Liver (tissue), 9 donors: ENCODE results near the gene UGT1A5. TPM values are rescaled to one million over a fixed set of nuclear protein-coding genes. Genes with fewer than 3 reads are reported as not detected.

Experiments used
- DNase-seq: peaks from one replicate; pipeline ENCODE4 v3.0.0-alpha.2; 2017; ENCODE audit warnings: low spot score
- H3K27ac ChIP-seq, 2 donors: one replicate each; pipeline ENCODE4 v1.7.0; 2013; ENCODE audit warnings: inconsistent platforms in 2 of 2, low read length in 2 of 2, control low read depth in 1 of 2, low read depth in 1 of 2, mild to moderate bottlenecking in 1 of 2
- H3K27me3 ChIP-seq, 4 donors: one replicate each; pipeline versions ENCODE4 v1.6.1 to v1.7.0; 2013; ENCODE audit warnings: low read length in 3 of 4, inconsistent platforms in 1 of 4, mild to moderate bottlenecking in 1 of 4, moderate library complexity in 1 of 4; ENCODE audit not compliant: control insufficient read depth in 4 of 4, insufficient read depth in 4 of 4
- H3K36me3 ChIP-seq, 4 donors: one replicate each; pipeline versions ENCODE4 v1.6.1 to v1.7.0; 2013; ENCODE audit warnings: low read length in 3 of 4, mild to moderate bottlenecking in 3 of 4, low read depth in 1 of 4, moderate library complexity in 1 of 4; ENCODE audit not compliant: control insufficient read depth in 4 of 4, insufficient read depth in 3 of 4
- H3K4me1 ChIP-seq, 4 donors: one replicate each; pipeline versions ENCODE4 v1.6.1 to v1.7.0; 2013; ENCODE audit warnings: low read length in 3 of 4, mild to moderate bottlenecking in 3 of 4, moderate library complexity in 1 of 4; ENCODE audit not compliant: control insufficient read depth in 4 of 4, insufficient read depth in 4 of 4
- H3K4me3 ChIP-seq, 3 donors: one replicate each; pipeline versions ENCODE4 v1.6.1 to v1.7.0; 2013; ENCODE audit warnings: low read length in 3 of 3, control low read depth in 1 of 3, low read depth in 1 of 3, mild to moderate bottlenecking in 1 of 3
- H3K9ac ChIP-seq, 2 donors: one replicate each; pipeline ENCODE4 v1.7.0; 2013; ENCODE audit warnings: low read length in 2 of 2, mild to moderate bottlenecking in 2 of 2, moderate library complexity in 2 of 2, control low read depth in 1 of 2, low read depth in 1 of 2
- H3K9me3 ChIP-seq, 4 donors: one replicate each; pipeline versions ENCODE4 v1.6.1 to v1.7.0; 2013; ENCODE audit warnings: low read length in 3 of 4; ENCODE audit not compliant: control insufficient read depth in 4 of 4
- ATF3 ChIP-seq: IDR thresholded peaks from 2 replicates; pipeline ENCODE4 v1.6.1; 2016; ENCODE audit warnings: antibody characterized with exemption
- CTCF ChIP-seq: fragments of 150-350 bp; IDR thresholded peaks from 2 replicates; pipeline ENCODE4 v1.5.1; 2017; ENCODE audit warnings: improper control_type of control experiment, low read depth, low read length; ENCODE audit not compliant: missing input control
- EGR1 ChIP-seq, 2 donors: IDR thresholded peaks; 2 replicates each; pipeline ENCODE4 v1.6.1; 2016 to 2018; ENCODE audit warnings: antibody characterized with exemption in 2 of 2, low read depth in 2 of 2
- FOXA1 ChIP-seq: IDR thresholded peaks from 2 replicates; pipeline ENCODE4 v1.6.1; 2016; ENCODE audit warnings: antibody characterized with exemption
- FOXA2 ChIP-seq: IDR thresholded peaks from 2 replicates; pipeline ENCODE4 v1.6.1; 2016; ENCODE audit warnings: antibody characterized with exemption
- GABPA ChIP-seq, 2 donors: IDR thresholded peaks in 1 of 2; conservative IDR thresholded peaks in 1 of 2; 2 replicates each; pipeline ENCODE4 v1.6.1; 2016; ENCODE audit warnings: antibody characterized with exemption in 2 of 2, mild to moderate bottlenecking in 1 of 2, moderate library complexity in 1 of 2
- HNF4A ChIP-seq, 2 donors: conservative IDR thresholded peaks; 2 replicates each; pipeline ENCODE4 v1.6.1; 2016; ENCODE audit warnings: antibody characterized with exemption in 2 of 2, mild to moderate bottlenecking in 2 of 2
- HNF4G ChIP-seq: IDR thresholded peaks from 2 replicates; pipeline ENCODE4 v1.6.1; 2016; ENCODE audit warnings: antibody characterized with exemption
- JUND ChIP-seq, 2 donors: IDR thresholded peaks; 2 replicates each; pipeline ENCODE4 v1.6.1; 2016; ENCODE audit warnings: antibody characterized with exemption in 2 of 2
- REST ChIP-seq: IDR thresholded peaks from 2 replicates; pipeline ENCODE4 v1.6.1; 2016; ENCODE audit warnings: antibody characterized with exemption, mild to moderate bottlenecking
- RXRA ChIP-seq, 2 donors: IDR thresholded peaks; 2 replicates each; pipeline ENCODE4 v1.6.1; 2017 to 2018; ENCODE audit warnings: antibody characterized with exemption in 2 of 2, mild to moderate bottlenecking in 1 of 2
- SP1 ChIP-seq: IDR thresholded peaks from 2 replicates; pipeline ENCODE4 v1.6.1; 2018; ENCODE audit warnings: antibody characterized with exemption, mild to moderate bottlenecking
- TAF1 ChIP-seq: conservative IDR thresholded peaks from 2 replicates; pipeline ENCODE4 v1.6.1; 2016; ENCODE audit warnings: antibody characterized with exemption, mild to moderate bottlenecking
- YY1 ChIP-seq: IDR thresholded peaks from 2 replicates; pipeline ENCODE4 v1.6.1; 2016; ENCODE audit warnings: antibody characterized with exemption, mild to moderate bottlenecking
- ZBTB33 ChIP-seq: IDR thresholded peaks from 2 replicates; pipeline ENCODE4 v1.6.1; 2016; ENCODE audit warnings: antibody characterized with exemption
- WGBS: extraction: QIAGEN DNeasy Blood & Tissue Kit; methylation state at CpG from one replicate; pipeline ENCODE4 v1.1.7; 2013; 5-methylcytosine and 5-hydroxymethylcytosine counted together
- polyA plus RNA-seq, 2 donors: library from polyadenylated mRNA; stranded (reverse) in 1 of 2; unstranded in 1 of 2; fragments of 200-250 nt in 1 of 2; fragments of >200 nt in 1 of 2; fragmentation: Nextera tagmentation in 1 of 2; extraction: Ambion mirVana in 1 of 2; gene quantifications; one replicate each; pipeline versions ENCODE4 v1.2.1 to v1.2.3, GENCODE V29; 2013 to 2015
- total RNA-seq, 2 donors: library from RNA; depleted of rRNA; stranded (reverse); fragments of >200 nt; gene quantifications; one replicate each; pipeline ENCODE4 v1.2.3, GENCODE V29; 2014
- TF ChIP-seq, protein P1 (sequence below): IDR thresholded peaks from 2 replicates; pipeline ENCODE4 v1.6.1; 2016; ENCODE audit warnings: antibody characterized with exemption
- donor health status: healthy.
- donor health status: healthy.
- donor health status: healthy.
- donor health status: healthy.
- donor health status: healthy.

Gene UGT1A5
- total and polyA plus RNA-seq, 4 donors = 0.14 to 1.8 (median 1.6) TPM; not detected in 1

- whole genome bisulfite sequencing = 95% methylated on average over 9 of the region's 9 CpGs
- Histone ChIP-seq H3K27ac (no peak overlapping the region), H3K4me1 (peaks cover 0 to 8% (median 3%) of the 10 kb centered on the region in 4 donors), H3K9me3 (no peaks in the 10 kb centered on the region), H3K4me3 (no peak overlapping the region), H3K27me3 (no peaks in the 10 kb centered on the region), H3K9ac (no peak overlapping the region), H3K36me3 (peaks cover 6 to 49% (median 40%) of the 10 kb centered on the region in 4 donors)
- no peak for DNase-seq
- TF ChIP-seq FOXA1 (no peak), YY1 (no peak), REST (no peak), CTCF (no peak), GABPA (IDR thresholded peaks at IDR 0.05 in 1 of 2, conservative IDR thresholded peaks at IDR 0.05 in 1 of 2) (no peak), HNF4G (no peak), FOXA2 (no peak), EGR1 (IDR thresholded peaks at IDR 0.05; ENCODE audit: low read depth in 2 of 2) (no peak), JUND (IDR thresholded peaks at IDR 0.05) (no peak), TAF1 (no peak), HNF4A (conservative IDR thresholded peaks at IDR 0.05) (no peak)
- TF ChIP-seq, protein P1, sequence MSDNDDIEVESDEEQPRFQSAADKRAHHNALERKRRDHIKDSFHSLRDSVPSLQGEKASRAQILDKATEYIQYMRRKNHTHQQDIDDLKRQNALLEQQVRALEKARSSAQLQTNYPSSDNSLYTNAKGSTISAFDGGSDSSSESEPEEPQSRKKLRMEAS = no peak
Measured at GRCh38 chr2:233769260-233769659, 56.6 kb downstream of the UGT1A5 start.

DNA sequence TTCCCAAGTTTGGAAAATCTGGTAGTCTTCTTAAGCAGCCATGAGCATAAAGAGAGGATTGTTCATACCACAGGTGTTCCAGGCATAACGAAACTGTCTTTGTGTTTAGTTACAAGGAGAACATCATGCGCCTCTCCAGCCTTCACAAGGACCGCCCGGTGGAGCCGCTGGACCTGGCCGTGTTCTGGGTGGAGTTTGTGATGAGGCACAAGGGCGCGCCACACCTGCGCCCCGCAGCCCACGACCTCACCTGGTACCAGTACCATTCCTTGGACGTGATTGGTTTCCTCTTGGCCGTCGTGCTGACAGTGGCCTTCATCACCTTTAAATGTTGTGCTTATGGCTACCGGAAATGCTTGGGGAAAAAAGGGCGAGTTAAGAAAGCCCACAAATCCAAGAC is 59.4 kb downstream of the UGT1A5 start:
- Histone ChIP-seq H3K4me3 (no peak overlapping the region), H3K4me1 (no peaks in the 10 kb centered on the region), H3K9me3 (no peaks in the 10 kb centered on the region), H3K9ac (no peak overlapping the region), H3K36me3 (peaks cover 6 to 49% (median 40%) of the 10 kb centered on the region in 4 donors), H3K27ac (no peak overlapping the region), H3K27me3 (no peaks in the 10 kb centered on the region)
- no peak for DNase-seq
- TF ChIP-seq JUND (IDR thresholded peaks at IDR 0.05) = no peak
- 95% methylated on average over 16 of the region's 16 CpGs for whole genome bisulfite sequencing

DNA sequence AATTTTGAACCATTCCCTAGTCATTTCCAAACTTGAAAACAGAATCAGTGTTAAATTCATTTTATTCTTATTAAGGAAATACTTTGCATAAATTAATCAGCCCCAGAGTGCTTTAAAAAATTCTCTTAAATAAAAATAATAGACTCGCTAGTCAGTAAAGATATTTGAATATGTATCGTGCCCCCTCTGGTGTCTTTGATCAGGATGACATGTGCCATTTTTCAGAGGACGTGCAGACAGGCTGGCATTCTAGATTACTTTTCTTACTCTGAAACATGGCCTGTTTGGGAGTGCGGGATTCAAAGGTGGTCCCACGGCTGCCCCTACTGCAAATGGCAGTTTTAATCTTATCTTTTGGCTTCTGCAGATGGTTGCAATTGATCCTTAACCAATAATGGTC is 59.9 kb downstream of the UGT1A5 start:
- H3K27me3 ChIP-seq = no peaks in the 10 kb centered on the region
- H3K4me3 ChIP-seq = no peak overlapping the region
- WGBS = 74% methylated on average over 5 of the region's 5 CpGs
- peaks cover 0 to 2% (median 0%) of the 10 kb centered on the region in 4 donors for H3K9me3 ChIP-seq
- H3K27ac ChIP-seq = no peak overlapping the region
- TF ChIP-seq SP1 (no peak), RXRA (IDR thresholded peaks at IDR 0.05) (no peak), ATF3 (no peak), ZBTB33 (no peak), REST (no peak)
- DNase-seq = no peak
- H3K4me1 ChIP-seq = no peaks in the 10 kb centered on the region
- H3K36me3 ChIP-seq = peaks cover 6 to 46% (median 39%) of the 10 kb centered on the region in 4 donors
- H3K9ac ChIP-seq = no peak overlapping the region
